A549 (cell line): ENCODE data around the gene TMEM39A. TPM values are rescaled to one million over a fixed set of nuclear protein-coding genes. Genes with fewer than 3 reads are reported as not detected.

Experiments used
- ATAC-seq, 2 experiments: fragments of 200-7000 bp in 1 of 2; fragments of >200 bp in 1 of 2; cut with Nextera tagmentation in 1 of 2; cut with Tn5 transposase in 1 of 2; 3 replicates each; pipeline versions ENCODE4 v1.8.0 to v1.9.1; 2018 to 2020; ENCODE audit warnings: mild to moderate bottlenecking in 1 of 2, moderate library complexity in 1 of 2
- CTCF ChIA-PET: fragments of 300-600 bp; sonication (Branson Sonifier 250); formaldehyde crosslinking; extraction: SDS; loops from one replicate; lab custom pipeline; 2021; ENCODE audit warnings: antibody characterized with exemption, inconsistent platforms; lab: Yijun Ruan, JAX
- POLR2A ChIA-PET: fragments of 350-600 bp; formaldehyde crosslinking; extraction: SDS; loops from one replicate; lab custom pipeline; 2021; ENCODE audit warnings: antibody characterized with exemption, inconsistent platforms; lab: Yijun Ruan, JAX
- DNase-seq, 2 experiments: peaks; one replicate each; pipeline versions ENCODE4 v3.0.0 to v3.0.0-alpha.2; 2011 to 2016; ENCODE audit warnings: low read depth in 1 of 2, low spot score in 1 of 2
- FAIRE-seq: peaks from 2 replicates; lab custom pipeline; 2011; peaks lifted over from hg19 to GRCh38; lab: Jason Lieb, UNC
- H3K27ac ChIP-seq, 2 experiments: fragments of >200 bp; sonication (Bioruptor Twin); formaldehyde crosslinking; 3 replicates each; pipeline ENCODE4 v1.5.1; 2016 to 2017
- H3K4me1 ChIP-seq: fragments of >200 bp; sonication (Bioruptor Twin); formaldehyde crosslinking; 3 replicates; pipeline ENCODE4 v1.6.1; 2016
- H3K4me2 ChIP-seq: fragments of >200 bp; sonication (Bioruptor Twin); formaldehyde crosslinking; 3 replicates; pipeline ENCODE4 v1.6.1; 2016
- H3K4me3 ChIP-seq: fragments of >200 bp; sonication (Bioruptor Twin); formaldehyde crosslinking; 3 replicates; pipeline ENCODE4 v1.5.1; 2016
- H3K9me3 ChIP-seq: fragments of >200 bp; sonication (Bioruptor Twin); formaldehyde crosslinking; 3 replicates; pipeline ENCODE4 v1.6.1; 2016
- BHLHE40 ChIP-seq: IDR thresholded peaks from 2 replicates; pipeline ENCODE4 v1.6.1; 2012; ENCODE audit warnings: low read depth, low read length, inconsistent platforms
- CBX8 ChIP-seq: fragments of 200-600 bp; sonication (generic); IDR thresholded peaks from 2 replicates; pipeline ENCODE4 v1.6.1; 2016
- CHD4 ChIP-seq: fragments of 200-600 bp; sonication (generic); IDR thresholded peaks from 2 replicates; pipeline ENCODE4 v1.6.1; 2016; ENCODE audit warnings: antibody characterized with exemption, mild to moderate bottlenecking, borderline replicate concordance
- EP300 ChIP-seq, 2 experiments: fragments of >200 bp; sonication (Bioruptor Twin); formaldehyde crosslinking; IDR thresholded peaks; 2 replicates in 1 of 2; 3 replicates in 1 of 2; pipeline ENCODE4 v1.6.1; 2016 to 2017
- ESRRA ChIP-seq: fragments of 150-350 bp; IDR thresholded peaks from 2 replicates; pipeline ENCODE4 v1.6.1; 2014; ENCODE audit warnings: mild to moderate bottlenecking, low read length, borderline replicate concordance
- HDAC2 ChIP-seq: fragments of 200-600 bp; sonication (generic); IDR thresholded peaks from 2 replicates; pipeline ENCODE4 v1.6.1; 2016
- HOXB13 ChIP-seq: fragments of 250-450 bp; sonication (Bioruptor Pico); IDR thresholded peaks from 2 replicates; pipeline ENCODE4 v1.5.0; 2020; ENCODE audit warnings: low read depth, mild to moderate bottlenecking, moderate library complexity
- KDM5A ChIP-seq: fragments of 200-600 bp; sonication (generic); IDR thresholded peaks from 2 replicates; pipeline ENCODE4 v1.6.1; 2016; ENCODE audit warnings: antibody characterized with exemption, mild to moderate bottlenecking
- MAX ChIP-seq: IDR thresholded peaks from 2 replicates; pipeline ENCODE4 v1.6.1; 2012
- MAZ ChIP-seq: fragments of 150-350 bp; IDR thresholded peaks from 2 replicates; pipeline ENCODE4 v1.6.1; 2014; ENCODE audit warnings: antibody characterized with exemption, low read depth, low read length, borderline replicate concordance
- NFE2L2 ChIP-seq: fragments of 150-350 bp; conservative IDR thresholded peaks from 2 replicates; pipeline ENCODE4 v1.6.1; 2014; ENCODE audit warnings: low read length
- PHF8 ChIP-seq: fragments of 200-600 bp; sonication (generic); IDR thresholded peaks from 2 replicates; pipeline ENCODE4 v1.6.1; 2016; ENCODE audit warnings: low read depth, mild to moderate bottlenecking, antibody characterized with exemption, moderate library complexity, borderline replicate concordance
- RAD21 ChIP-seq, 2 experiments: fragments of >200 bp in 1 of 2; sonication (Bioruptor Twin) in 1 of 2; formaldehyde crosslinking in 1 of 2; IDR thresholded peaks in 1 of 2; conservative IDR thresholded peaks in 1 of 2; 2 replicates in 1 of 2; 3 replicates in 1 of 2; pipeline ENCODE4 v1.6.1; 2012 to 2018; ENCODE audit warnings: inconsistent platforms in 1 of 2
- SMC3 ChIP-seq: fragments of >200 bp; sonication (Bioruptor Twin); formaldehyde crosslinking; IDR thresholded peaks from 3 replicates; pipeline ENCODE4 v1.6.1; 2018; ENCODE audit warnings: inconsistent platforms
- TP53 ChIP-seq: fragments of 250-450 bp; sonication (Bioruptor Pico); IDR thresholded peaks from 2 replicates; pipeline ENCODE4 v1.5.0; 2021; ENCODE audit warnings: mild to moderate bottlenecking, moderate library complexity
- ZFP36 ChIP-seq: fragments of 450-650 bp; IDR thresholded peaks from 2 replicates; pipeline ENCODE4 v1.6.1; 2014; ENCODE audit warnings: borderline replicate concordance; ENCODE audit not compliant: partially characterized antibody
- WGBS: methylation state at CpG from one replicate; pipeline ENCODE4 v1.1.6; 2017; ENCODE audit errors: missing lambda C conversion rate; 5-methylcytosine and 5-hydroxymethylcytosine counted together
- polyA plus RNA-seq, 4 experiments: library from polyadenylated mRNA; depleted of rRNA in 3 of 4; stranded (reverse); fragments of >200 nt; fragmentation: RNase III in 1 of 4; extraction: RNeasy Plus Mini Kit Qiagen cat#74134 plus additional on column Dnase treatment in 1 of 4; gene quantifications; 2 replicates in 3 of 4; 3 replicates in 1 of 4; pipeline ENCODE4 v1.2.3, GENCODE V29; 2011 to 2017
- TF ChIP-seq, protein P1 (sequence below): fragments of >200 bp; sonication (Bioruptor Twin); formaldehyde crosslinking; IDR thresholded peaks from 3 replicates; pipeline ENCODE4 v1.5.1; 2016

TMEM39A gene
- polyA plus RNA-seq, 2 of the 4 experiments (the other 2 are of a cell fraction) = 16.9 to 21.9 TPM

GRCh38 chr3:119388577-119388976 lies 74.8 kb downstream of the TMEM39A start:
- peak in 1 of 2 experiments; percentile 40; a peak in 1 of 6 replicates for ATAC-seq
- H3K4me3 ChIP-seq = no peak overlapping the region
- ChIA-PET POLR2A (no interaction called here), CTCF (interaction anchor here (1.5 kb wide), 1 partner anchor 147 kb away, joined by 3 read pairs; no protein-coding TSS in a partner anchor)
- FAIRE-seq = no peak
- no peak overlapping the region for H3K4me2 ChIP-seq
- 65% methylated on average over 8 of the region's 8 CpGs for WGBS
- H3K27ac ChIP-seq = no peak overlapping the region
- no peak for DNase-seq
- no peaks in the 10 kb centered on the region for H3K4me1 ChIP-seq
- TF ChIP-seq ZFP36 (no peak), BHLHE40 (no peak), NFE2L2 (no peak), HDAC2 (no peak), RAD21 (conservative IDR thresholded peaks at IDR 0.05 in 1 of 2, IDR thresholded peaks at IDR 0.05 in 1 of 2) (peak in 1 of 2 experiments; percentile 39; a peak in 2 of 5 replicates), SMC3 (no peak), CBX8 (no peak)
- H3K9me3 ChIP-seq = no peaks in the 10 kb centered on the region

DNA sequence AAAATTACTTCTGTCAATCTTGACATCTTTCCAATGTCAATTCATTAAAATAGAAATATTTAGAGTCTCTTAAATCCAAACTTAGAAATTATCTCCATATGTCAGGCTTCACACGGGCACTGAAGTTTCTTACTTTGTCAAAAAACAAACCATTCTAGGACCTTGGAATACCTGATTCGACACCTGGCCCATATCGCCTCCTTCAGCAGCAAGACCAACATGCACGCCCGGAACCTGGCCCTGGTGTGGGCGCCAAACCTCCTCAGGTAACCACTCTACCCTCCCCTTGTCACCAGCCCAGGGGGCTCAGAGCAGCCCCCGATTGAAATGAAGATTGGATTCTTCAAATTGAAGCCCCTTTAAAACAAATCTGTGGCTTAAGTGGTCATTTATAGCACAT lies 81.3 kb downstream of the TMEM39A start:
- no peak for ATAC-seq

DNA sequence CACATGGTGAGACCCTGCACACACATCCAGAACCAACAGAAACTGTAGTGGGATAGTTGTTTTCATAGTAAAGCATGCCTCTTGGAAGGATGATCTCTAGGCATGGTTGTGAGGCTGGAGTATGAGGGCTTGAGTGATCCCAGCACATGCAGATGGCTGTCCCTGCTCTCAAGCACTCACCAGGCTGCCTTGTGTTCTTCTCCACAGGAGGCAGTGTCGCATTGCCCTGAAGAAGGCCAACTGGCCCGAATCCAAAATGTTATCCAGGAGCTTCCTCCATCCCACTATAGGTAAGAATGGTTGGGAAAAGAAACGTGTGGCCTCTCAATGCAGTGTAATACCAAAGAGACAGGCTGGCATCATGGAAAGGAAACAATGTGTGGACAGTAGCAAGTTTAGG lies 82.7 kb downstream of the TMEM39A start:
- peak in 1 of 2 experiments; percentile 45 for DNase-seq
- ATAC-seq = peak; percentile 65 to 79; a peak in 4 of 6 replicates
- Histone ChIP-seq H3K4me1 (no peaks in the 10 kb centered on the region), H3K4me3 (no peak overlapping the region), H3K4me2 (no peak overlapping the region), H3K27ac (no peak overlapping the region), H3K9me3 (no peaks in the 10 kb centered on the region)
- POLR2A ChIA-PET = no interaction called here
- 54% methylated on average over 3 of the region's 3 CpGs for WGBS
- CTCF ChIA-PET = interaction anchor here (0.6 to 1.5 kb wide), 4 partner anchors 9 to 310 kb away, joined by 3 read pairs; no protein-coding TSS in a partner anchor
- TF ChIP-seq RAD21 (conservative IDR thresholded peaks at IDR 0.05 in 1 of 2, IDR thresholded peaks at IDR 0.05 in 1 of 2) (peak in 1 of 2 experiments; percentile 31; a peak in 2 of 5 replicates), MAZ (no peak)
- FAIRE-seq = no peak

More for the DNA sequence above, 81.3 kb downstream of the TMEM39A start:
- no peak for DNase-seq
- WGBS = 87% methylated on average over 7 of the region's 7 CpGs
- FAIRE-seq = no peak
- ChIA-PET POLR2A (no interaction called here), CTCF (interaction anchor here (1.5 kb wide), 1 partner anchor 308 kb away, joined by 3 read pairs; no protein-coding TSS in a partner anchor)
- no peak overlapping the region for H3K4me3 ChIP-seq
- no peak overlapping the region for H3K4me2 ChIP-seq
- no peaks in the 10 kb centered on the region for H3K9me3 ChIP-seq
- H3K4me1 ChIP-seq = no peaks in the 10 kb centered on the region
- H3K27ac ChIP-seq = no peak overlapping the region
- TF ChIP-seq EP300 (IDR thresholded peaks at IDR 0.05) (no peak), CHD4 (no peak), ESRRA (no peak), HOXB13 (CRISPR knock-in tag) (no peak), PHF8 (no peak), KDM5A (no peak), CBX8 (no peak), MAZ (no peak), TP53 (no peak), MAX (no peak)
- TF ChIP-seq, protein P1, sequence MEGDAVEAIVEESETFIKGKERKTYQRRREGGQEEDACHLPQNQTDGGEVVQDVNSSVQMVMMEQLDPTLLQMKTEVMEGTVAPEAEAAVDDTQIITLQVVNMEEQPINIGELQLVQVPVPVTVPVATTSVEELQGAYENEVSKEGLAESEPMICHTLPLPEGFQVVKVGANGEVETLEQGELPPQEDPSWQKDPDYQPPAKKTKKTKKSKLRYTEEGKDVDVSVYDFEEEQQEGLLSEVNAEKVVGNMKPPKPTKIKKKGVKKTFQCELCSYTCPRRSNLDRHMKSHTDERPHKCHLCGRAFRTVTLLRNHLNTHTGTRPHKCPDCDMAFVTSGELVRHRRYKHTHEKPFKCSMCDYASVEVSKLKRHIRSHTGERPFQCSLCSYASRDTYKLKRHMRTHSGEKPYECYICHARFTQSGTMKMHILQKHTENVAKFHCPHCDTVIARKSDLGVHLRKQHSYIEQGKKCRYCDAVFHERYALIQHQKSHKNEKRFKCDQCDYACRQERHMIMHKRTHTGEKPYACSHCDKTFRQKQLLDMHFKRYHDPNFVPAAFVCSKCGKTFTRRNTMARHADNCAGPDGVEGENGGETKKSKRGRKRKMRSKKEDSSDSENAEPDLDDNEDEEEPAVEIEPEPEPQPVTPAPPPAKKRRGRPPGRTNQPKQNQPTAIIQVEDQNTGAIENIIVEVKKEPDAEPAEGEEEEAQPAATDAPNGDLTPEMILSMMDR = no peak

Other genes starting within 250 kb of the TMEM39A start
- 134 and 193 TPM in 2 replicates for gene B4GALT4, start 222.7 kb downstream of the TMEM39A start, polyA plus RNA-seq (2011; rRNA removed)
- 95.1 to 101 TPM (median 98.6 TPM) in 3 replicates for gene B4GALT4, start 222.7 kb downstream of the TMEM39A start, polyA plus RNA-seq (2017; fragmentation: RNase III; extraction: RNeasy Plus Mini Kit Qiagen cat#74134 plus additional on column Dnase treatment)
- 1.3 and 1.4 TPM in 2 replicates for gene ARHGAP31, start 169.2 kb downstream of the TMEM39A start, polyA plus RNA-seq (2011; rRNA removed)
- 0.68 to 0.94 TPM (median 0.93 TPM) in 3 replicates for gene ARHGAP31, start 169.2 kb downstream of the TMEM39A start, polyA plus RNA-seq (2017; fragmentation: RNase III; extraction: RNeasy Plus Mini Kit Qiagen cat#74134 plus additional on column Dnase treatment)
- gene POGLUT1, start 5.3 kb upstream of the TMEM39A start, polyA plus RNA-seq (2011; rRNA removed) = 19.2 and 19.4 TPM in 2 replicates
- gene POGLUT1, start 5.3 kb upstream of the TMEM39A start, polyA plus RNA-seq (2017; fragmentation: RNase III; extraction: RNeasy Plus Mini Kit Qiagen cat#74134 plus additional on column Dnase treatment) = 10.2 to 11.4 TPM (median 11.4 TPM) in 3 replicates
- 127 and 135 TPM in 2 replicates for gene TIMMDC1, start 34.9 kb upstream of the TMEM39A start, polyA plus RNA-seq (2011; rRNA removed)
- 89.8 to 97.0 TPM (median 90.1 TPM) in 3 replicates for gene TIMMDC1, start 34.9 kb upstream of the TMEM39A start, polyA plus RNA-seq (2017; fragmentation: RNase III; extraction: RNeasy Plus Mini Kit Qiagen cat#74134 plus additional on column Dnase treatment)
- 0.08 TPM in 1 of 2 replicates, not detected in the other for gene CD80, start 96.0 kb upstream of the TMEM39A start, polyA plus RNA-seq (2011; rRNA removed)
- gene CD80, start 96.0 kb upstream of the TMEM39A start, polyA plus RNA-seq (2017; fragmentation: RNase III; extraction: RNeasy Plus Mini Kit Qiagen cat#74134 plus additional on column Dnase treatment) = not detected in 3 replicates
- 3.7 and 4.1 TPM in 2 replicates for gene ADPRH, start 115.9 kb upstream of the TMEM39A start, polyA plus RNA-seq (2011; rRNA removed)
- gene ADPRH, start 115.9 kb upstream of the TMEM39A start, polyA plus RNA-seq (2017; fragmentation: RNase III; extraction: RNeasy Plus Mini Kit Qiagen cat#74134 plus additional on column Dnase treatment) = 3.3 to 4.2 TPM (median 3.8 TPM) in 3 replicates
- 0.18 and 0.41 TPM in 2 replicates for gene PLA1A, start 134.3 kb upstream of the TMEM39A start, polyA plus RNA-seq (2011; rRNA removed)
- gene PLA1A, start 134.3 kb upstream of the TMEM39A start, polyA plus RNA-seq (2017; fragmentation: RNase III; extraction: RNeasy Plus Mini Kit Qiagen cat#74134 plus additional on column Dnase treatment) = 0.12 to 0.17 TPM (median 0.12 TPM) in 3 replicates
- 0.62 and 1.0 TPM in 2 replicates for gene POPDC2, start 197.0 kb upstream of the TMEM39A start, polyA plus RNA-seq (2011; rRNA removed)
- 0.17 to 0.74 TPM (median 0.54 TPM) in 3 replicates for gene POPDC2, start 197.0 kb upstream of the TMEM39A start, polyA plus RNA-seq (2017; fragmentation: RNase III; extraction: RNeasy Plus Mini Kit Qiagen cat#74134 plus additional on column Dnase treatment)
- 75.7 and 79.0 TPM in 2 replicates for gene COX17, start 213.8 kb upstream of the TMEM39A start, polyA plus RNA-seq (2011; rRNA removed)
- 149 to 157 TPM (median 151 TPM) in 3 replicates for gene COX17, start 213.8 kb upstream of the TMEM39A start, polyA plus RNA-seq (2017; fragmentation: RNase III; extraction: RNeasy Plus Mini Kit Qiagen cat#74134 plus additional on column Dnase treatment)
- gene CFAP91, start 239.4 kb upstream of the TMEM39A start, polyA plus RNA-seq (2011; rRNA removed) = 1.1 and 1.2 TPM in 2 replicates
- gene CFAP91, start 239.4 kb upstream of the TMEM39A start, polyA plus RNA-seq (2017; fragmentation: RNase III; extraction: RNeasy Plus Mini Kit Qiagen cat#74134 plus additional on column Dnase treatment) = 0.41 to 0.52 TPM (median 0.45 TPM) in 3 replicates